Fibroblast of lung (primary cell): Measurements from ENCODE around the gene EFNA5. TPM values are rescaled to one million over a fixed set of nuclear protein-coding genes. Genes with fewer than 3 reads are reported as not detected.
"Not testable (repeated sequence)": the region's sequence is repeated elsewhere in the genome, so short reads cannot be mapped to it uniquely, and the experiment has no call there.

ENCODE experiments used
- DNase-seq, 2 donors: peaks; one replicate each; pipeline versions ENCODE4 v3.0.0 to v3.0.0-alpha.2; 2010; ENCODE audit warnings: low read depth in 2 of 2
- H2AFZ ChIP-seq: 2 replicates; pipeline ENCODE4 v1.5.1; 2012; ENCODE audit warnings: low read length, control low read depth, inconsistent platforms
- H3K27ac ChIP-seq: 2 replicates; pipeline ENCODE4 v1.5.1; 2011; ENCODE audit warnings: low read length, control low read depth; ENCODE audit not compliant: insufficient read depth
- H3K27me3 ChIP-seq: 2 replicates; pipeline ENCODE4 v1.5.1; 2011; ENCODE audit warnings: mild to moderate bottlenecking, low read length; ENCODE audit not compliant: control insufficient read depth, insufficient read depth
- H3K36me3 ChIP-seq: 2 replicates; pipeline ENCODE4 v1.5.1; 2011; ENCODE audit warnings: low read length; ENCODE audit not compliant: control insufficient read depth, insufficient read depth
- H3K4me1 ChIP-seq: 2 replicates; pipeline ENCODE4 v1.5.1; 2011; ENCODE audit warnings: low read length; ENCODE audit not compliant: control insufficient read depth, insufficient read depth; ENCODE audit errors: extremely low read depth
- H3K4me2 ChIP-seq: 2 replicates; pipeline ENCODE4 v1.5.1; 2011; ENCODE audit warnings: low read length, control low read depth; ENCODE audit not compliant: insufficient read depth; ENCODE audit errors: extremely low read depth
- H3K4me3 ChIP-seq, 4 experiments: fragments of 200-600 bp in 1 of 4; sonication (generic) in 1 of 4; replicated peaks in 1 of 4; 2 replicates each; pipeline ENCODE4 v1.5.1; 2011 to 2016; ENCODE audit warnings: low read length in 4 of 4, low read depth in 3 of 4, mild to moderate bottlenecking in 3 of 4, control low read depth in 2 of 4, inconsistent platforms in 1 of 4, mixed read lengths in 1 of 4; ENCODE audit not compliant: insufficient read depth in 1 of 4; ENCODE audit errors: control extremely low read depth in 1 of 4
- H3K79me2 ChIP-seq: 2 replicates; pipeline ENCODE4 v1.5.1; 2012; ENCODE audit warnings: mild to moderate bottlenecking, low read length, inconsistent platforms; ENCODE audit not compliant: control insufficient read depth, insufficient read depth
- H3K9ac ChIP-seq: 2 replicates; pipeline ENCODE4 v1.5.1; 2011; ENCODE audit warnings: mild to moderate bottlenecking, low read length, control low read depth; ENCODE audit not compliant: insufficient read depth
- H3K9me3 ChIP-seq: 2 replicates; pipeline ENCODE4 v1.5.1; 2012; ENCODE audit warnings: low read depth, low read length; ENCODE audit not compliant: control insufficient read depth, insufficient read depth
- H4K20me1 ChIP-seq: 2 replicates; pipeline ENCODE4 v1.5.1; 2011; ENCODE audit warnings: low read length; ENCODE audit not compliant: control insufficient read depth, insufficient read depth; ENCODE audit errors: extremely low read depth
- CTCF ChIP-seq, 2 donors: IDR thresholded peaks in 1 of 2; conservative IDR thresholded peaks in 1 of 2; 1 replicate in 1 of 2; 2 replicates in 1 of 2; pipeline ENCODE4 v1.5.1; 2011 to 2012; ENCODE audit warnings: low read length in 2 of 2, control low read depth in 1 of 2, inconsistent platforms in 1 of 2, low read depth in 1 of 2, mild to moderate bottlenecking in 1 of 2
- EZH2 ChIP-seq: IDR thresholded peaks from 2 replicates; pipeline ENCODE4 v1.5.1; 2012; ENCODE audit warnings: low read length, control low read depth, mild to moderate bottlenecking; ENCODE audit errors: missing control alignments
- polyA plus RNA-seq, 2 donors: library from polyadenylated mRNA; depleted of rRNA in 1 of 2; stranded (reverse) in 1 of 2; unstranded in 1 of 2; fragments of >200 nt; gene quantifications; 2 replicates each; pipeline ENCODE4 v1.2.1, GENCODE V29; 2011 to 2012; ENCODE audit warnings: missing spikeins in 1 of 2
- total RNA-seq: library from RNA; depleted of rRNA; stranded (reverse); fragments of >200 nt; gene quantifications from 2 replicates; pipeline ENCODE4 v1.2.1, GENCODE V29; 2014

The EFNA5 gene
- total and polyA plus RNA-seq, 2 donors (not counting 1 experiment from before 2014, with no cell fraction given) = 3.5 to 3.7 TPM

GRCh38 chr5:107437154-107437553, 233.6 kb downstream of the EFNA5 start:
- Histone ChIP-seq H2AFZ (no peak overlapping the region), H3K9ac (no peak overlapping the region), H3K4me1 (no peaks in the 10 kb centered on the region), H3K79me2 (no peaks in the 10 kb centered on the region), H3K4me3 (no peak overlapping the region), H3K36me3 (no peaks in the 10 kb centered on the region), H3K9me3 (no peaks in the 10 kb centered on the region), H3K27ac (no peak overlapping the region), H3K4me2 (no peak overlapping the region), H4K20me1 (no peaks in the 10 kb centered on the region), H3K27me3 (no peaks in the 10 kb centered on the region)
- TF ChIP-seq CTCF (conservative IDR thresholded peaks at IDR 0.05 in 1 of 2, IDR thresholded peaks at IDR 0.05 in 1 of 2; ENCODE audit: low read depth in 1 of 2, low read length in 2 of 2) = no peak
- no peak for TF ChIP-seq EZH2
- DNase-seq = no peak

GRCh38 chr5:107436201-107436600, 234.5 kb downstream of the EFNA5 start:
- Histone ChIP-seq H3K9me3 (no peaks in the 10 kb centered on the region), H2AFZ (no peak overlapping the region), H3K27me3 (no peaks in the 10 kb centered on the region), H3K79me2 (no peaks in the 10 kb centered on the region), H3K4me1 (peaks cover 4% of the 10 kb centered on the region), H3K9ac (no peak overlapping the region), H3K4me2 (no peak overlapping the region), H3K4me3 (no peak overlapping the region), H3K27ac (no peak overlapping the region), H3K36me3 (no peaks in the 10 kb centered on the region), H4K20me1 (no peaks in the 10 kb centered on the region)
- DNase-seq = no peak
- no peak for TF ChIP-seq CTCF (conservative IDR thresholded peaks at IDR 0.05 in 1 of 2, IDR thresholded peaks at IDR 0.05 in 1 of 2; ENCODE audit: low read depth in 1 of 2, low read length in 2 of 2)
- TF ChIP-seq EZH2 = no peak

- no peak for TF ChIP-seq CTCF (conservative IDR thresholded peaks at IDR 0.05 in 1 of 2, IDR thresholded peaks at IDR 0.05 in 1 of 2; ENCODE audit: low read depth in 1 of 2, low read length in 2 of 2)
- no peak for TF ChIP-seq EZH2
- Histone ChIP-seq H3K9ac (no peak overlapping the region), H3K79me2 (no peaks in the 10 kb centered on the region), H3K27ac (no peak overlapping the region), H2AFZ (no peak overlapping the region), H3K9me3 (no peaks in the 10 kb centered on the region), H3K36me3 (no peaks in the 10 kb centered on the region), H3K4me3 (no peak overlapping the region), H4K20me1 (no peaks in the 10 kb centered on the region), H3K4me1 (peaks cover 4% of the 10 kb centered on the region), H3K27me3 (no peaks in the 10 kb centered on the region), H3K4me2 (no peak overlapping the region)
- no peak for DNase-seq
Measured at GRCh38 chr5:107435061-107435460, 235.7 kb downstream of the EFNA5 start.

- not testable (repeated sequence) for H3K4me1 ChIP-seq, H4K20me1 ChIP-seq, H3K27ac ChIP-seq, H3K9me3 ChIP-seq, H3K27me3 ChIP-seq, H3K4me3 ChIP-seq, H3K4me2 ChIP-seq, DNase-seq, H3K79me2 ChIP-seq, H3K9ac ChIP-seq, H2AFZ ChIP-seq, H3K36me3 ChIP-seq
Measured at GRCh38 chr5:107433646-107434045, 237.1 kb downstream of the EFNA5 start.
